Lower leg skin (tissue), 3 donors: ENCODE data around the gene SIN3B.

Experiments used
- POLR2A ChIP-seq, 2 donors: fragments of 450-650 bp; IDR thresholded peaks; one replicate each; pipeline ENCODE4 v1.6.1; 2016 to 2017; ENCODE audit warnings: antibody characterized with exemption in 2 of 2, mild to moderate bottlenecking in 1 of 2, moderate library complexity in 1 of 2
- TF ChIP-seq, protein P1 (sequence below), 3 donors: fragments of 450-650 bp; IDR thresholded peaks; one replicate each; pipeline ENCODE4 v1.5.1; 2016; ENCODE audit warnings: antibody characterized with exemption in 3 of 3, mild to moderate bottlenecking in 3 of 3, moderate library complexity in 2 of 3

DNA sequence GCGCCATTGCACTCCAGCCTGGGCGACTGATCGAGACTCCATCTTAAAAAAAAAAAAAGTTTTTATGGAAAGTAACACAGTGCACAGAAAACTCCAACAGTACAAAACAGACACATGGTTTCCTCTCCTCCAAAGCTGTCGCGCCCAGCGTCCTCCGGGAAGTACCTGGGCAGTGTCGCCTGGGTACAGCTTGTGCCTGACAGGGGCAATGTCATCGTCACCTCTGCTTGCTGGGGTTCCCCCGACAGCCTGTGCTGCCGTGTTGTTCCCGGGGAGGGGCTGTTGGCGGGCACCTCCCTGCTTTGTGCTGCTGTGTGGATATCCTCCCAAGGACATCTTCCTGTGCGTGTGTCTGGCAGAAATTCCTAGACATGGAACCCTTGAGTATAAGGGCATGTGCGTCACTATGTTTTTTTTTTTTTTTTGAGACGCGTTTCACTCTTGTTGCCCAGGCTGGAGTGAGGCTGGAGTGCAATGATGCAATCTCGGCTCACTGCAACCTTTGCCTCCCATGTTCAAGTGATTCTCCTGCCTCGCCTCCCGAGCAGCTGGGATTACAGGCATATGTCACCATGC lies 57.2 kb downstream of the SIN3B start:
- TF ChIP-seq, protein P1, sequence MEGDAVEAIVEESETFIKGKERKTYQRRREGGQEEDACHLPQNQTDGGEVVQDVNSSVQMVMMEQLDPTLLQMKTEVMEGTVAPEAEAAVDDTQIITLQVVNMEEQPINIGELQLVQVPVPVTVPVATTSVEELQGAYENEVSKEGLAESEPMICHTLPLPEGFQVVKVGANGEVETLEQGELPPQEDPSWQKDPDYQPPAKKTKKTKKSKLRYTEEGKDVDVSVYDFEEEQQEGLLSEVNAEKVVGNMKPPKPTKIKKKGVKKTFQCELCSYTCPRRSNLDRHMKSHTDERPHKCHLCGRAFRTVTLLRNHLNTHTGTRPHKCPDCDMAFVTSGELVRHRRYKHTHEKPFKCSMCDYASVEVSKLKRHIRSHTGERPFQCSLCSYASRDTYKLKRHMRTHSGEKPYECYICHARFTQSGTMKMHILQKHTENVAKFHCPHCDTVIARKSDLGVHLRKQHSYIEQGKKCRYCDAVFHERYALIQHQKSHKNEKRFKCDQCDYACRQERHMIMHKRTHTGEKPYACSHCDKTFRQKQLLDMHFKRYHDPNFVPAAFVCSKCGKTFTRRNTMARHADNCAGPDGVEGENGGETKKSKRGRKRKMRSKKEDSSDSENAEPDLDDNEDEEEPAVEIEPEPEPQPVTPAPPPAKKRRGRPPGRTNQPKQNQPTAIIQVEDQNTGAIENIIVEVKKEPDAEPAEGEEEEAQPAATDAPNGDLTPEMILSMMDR (IDR thresholded peaks at IDR 0.05) = no peak
- no peak for TF ChIP-seq POLR2A (IDR thresholded peaks at IDR 0.05)
